HG02870 (cell line): ENCODE data around the gene STARD9.
"Not testable (repeated sequence)": the region's sequence is repeated elsewhere in the genome, so short reads cannot be mapped to it uniquely, and the experiment has no call there.

ENCODE experiments used
- ATAC-seq: cut with Tn5 transposase; IDR thresholded peaks from one replicate; pipeline ENCODE4 v1.9.1; 2021; ENCODE audit warnings: mild to moderate bottlenecking, moderate library complexity; ENCODE audit not compliant: unreplicated experiment

STARD9 gene

GRCh38 chr15:42584031-42584765 is 8.8 kb downstream of the STARD9 start:
- ATAC-seq, result no peak

- ATAC-seq, result no peak
These were observed 15.3 kb downstream of the STARD9 start for GRCh38 chr15:42590619-42591237.

DNA sequence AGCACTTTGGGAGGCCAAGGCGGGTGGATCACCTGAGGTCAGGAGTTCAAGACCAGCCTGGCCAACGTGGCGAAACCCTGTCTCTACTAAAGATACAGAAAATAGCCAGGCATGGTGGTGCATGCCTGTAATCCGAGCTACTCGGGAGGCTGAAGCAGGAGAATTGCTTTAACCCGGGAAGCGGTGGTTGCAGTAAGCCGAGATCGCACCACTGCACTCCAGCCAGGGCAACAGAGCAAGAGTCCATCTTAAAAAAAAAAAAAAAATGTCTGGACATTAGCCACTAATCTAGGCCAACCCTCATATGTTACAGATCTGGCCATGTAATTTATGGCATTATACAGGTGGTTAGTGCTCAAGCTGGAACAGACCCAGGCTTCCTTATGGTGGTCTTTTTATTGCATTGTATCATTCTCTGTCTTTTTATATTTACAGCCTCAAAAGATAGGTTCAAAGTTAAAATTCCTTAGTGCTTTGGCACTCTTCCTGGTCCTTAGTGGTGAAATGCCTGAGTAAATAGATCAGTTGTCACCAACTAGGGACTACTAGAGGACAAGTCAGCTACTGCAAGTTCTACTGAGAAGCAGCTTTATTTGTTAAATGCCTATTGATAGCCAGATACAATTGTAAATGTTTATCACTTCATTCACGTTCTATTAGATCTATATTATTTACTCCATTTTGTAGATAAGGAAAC is 16.0 kb downstream of the STARD9 start:
- no peak for ATAC-seq

- ATAC-seq, result no peak
These were observed 17.3 kb downstream of the STARD9 start for GRCh38 chr15:42592716-42593115.

DNA sequence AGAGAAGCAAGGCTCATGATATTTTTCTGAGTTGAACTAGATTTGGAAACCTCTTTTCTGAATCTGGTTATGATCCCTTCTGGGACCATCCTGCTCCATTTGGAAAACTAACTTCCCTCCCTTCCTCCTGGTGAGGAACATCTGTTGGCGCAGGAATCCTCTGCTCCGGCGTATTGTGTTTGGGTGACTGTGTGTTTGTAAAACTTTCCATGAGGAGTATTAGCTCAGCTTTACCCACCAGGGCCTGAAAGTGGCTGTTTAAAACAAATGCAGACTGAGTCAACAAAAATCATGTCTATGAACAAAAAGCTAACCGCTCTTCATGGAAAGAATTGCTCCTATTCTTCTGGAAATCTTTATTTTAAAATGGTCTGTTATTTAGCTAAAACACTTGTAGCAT is 17.7 kb downstream of the STARD9 start:
- no peak for ATAC-seq

DNA sequence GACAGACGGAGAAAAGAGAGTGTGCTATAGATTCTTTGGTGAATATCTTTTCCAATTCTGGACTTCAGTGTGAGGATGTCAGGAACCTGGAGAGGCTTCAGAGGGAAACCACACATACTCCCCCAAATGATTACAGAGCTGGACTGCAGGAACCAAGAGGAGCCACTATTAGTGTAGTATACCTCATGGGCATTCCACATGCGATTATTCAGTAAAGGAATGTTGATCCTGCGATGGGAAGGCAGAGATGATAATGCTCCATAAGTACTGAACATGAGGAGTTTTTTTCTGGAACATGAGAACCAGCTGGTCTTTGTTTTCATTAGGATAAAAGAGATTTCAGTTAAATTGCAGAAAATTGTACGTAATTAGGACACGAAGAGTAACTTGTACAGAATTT is 18.7 kb downstream of the STARD9 start:
- ATAC-seq, result no peak

DNA sequence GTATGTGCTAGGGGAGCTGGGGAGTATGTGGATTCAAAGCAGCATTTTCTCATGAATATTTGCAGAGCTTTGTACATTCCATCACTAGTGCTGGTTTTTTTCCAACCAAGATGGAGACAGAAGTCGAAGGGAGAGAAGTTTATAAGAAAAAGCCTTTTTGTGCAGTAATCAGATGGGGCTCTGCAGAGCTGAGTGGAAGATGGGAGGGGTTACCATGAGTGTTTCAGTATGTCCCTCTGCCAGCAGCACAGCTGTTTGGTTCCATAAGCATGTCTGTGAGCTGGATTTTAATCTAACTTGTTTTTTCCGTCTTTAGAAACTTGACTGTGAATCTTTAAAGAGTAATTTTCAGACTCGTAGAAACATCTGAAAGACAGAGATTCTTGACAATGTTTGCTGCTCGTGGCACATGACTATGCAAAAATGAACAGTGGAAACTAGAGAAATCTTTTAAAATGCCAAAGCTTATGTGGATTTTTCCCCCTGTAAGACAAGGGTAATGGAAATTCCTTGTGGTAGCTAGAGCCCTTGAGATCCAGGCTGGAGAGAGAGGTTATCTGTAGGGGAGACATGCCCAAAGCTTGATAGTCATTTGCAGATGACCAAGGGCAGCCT is 20.3 kb downstream of the STARD9 start:
- ATAC-seq, result no peak

DNA sequence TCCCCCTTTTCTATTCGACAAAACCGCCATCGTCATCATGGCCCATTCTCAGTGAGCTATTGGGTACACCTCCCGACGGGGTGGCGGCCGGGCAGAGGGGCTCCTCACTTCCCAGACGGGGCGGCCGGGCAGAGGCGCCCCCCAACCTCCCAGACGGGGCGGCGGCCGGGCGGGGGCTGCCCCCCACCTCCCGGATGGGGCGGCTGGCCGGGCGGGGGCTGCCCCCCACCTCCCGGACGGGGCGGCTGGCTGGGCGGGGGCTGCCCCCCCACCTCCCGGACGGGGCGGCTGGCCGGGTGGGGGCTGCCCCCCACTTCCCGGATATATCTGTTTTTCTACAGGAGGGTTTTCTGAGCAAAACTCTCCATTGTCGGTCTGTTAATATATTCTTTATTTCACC is 25.9 kb downstream of the STARD9 start:
- not testable (repeated sequence) for ATAC-seq

- no peak for ATAC-seq
These were observed 27.1 kb downstream of the STARD9 start for GRCh38 chr15:42602501-42602900.

DNA sequence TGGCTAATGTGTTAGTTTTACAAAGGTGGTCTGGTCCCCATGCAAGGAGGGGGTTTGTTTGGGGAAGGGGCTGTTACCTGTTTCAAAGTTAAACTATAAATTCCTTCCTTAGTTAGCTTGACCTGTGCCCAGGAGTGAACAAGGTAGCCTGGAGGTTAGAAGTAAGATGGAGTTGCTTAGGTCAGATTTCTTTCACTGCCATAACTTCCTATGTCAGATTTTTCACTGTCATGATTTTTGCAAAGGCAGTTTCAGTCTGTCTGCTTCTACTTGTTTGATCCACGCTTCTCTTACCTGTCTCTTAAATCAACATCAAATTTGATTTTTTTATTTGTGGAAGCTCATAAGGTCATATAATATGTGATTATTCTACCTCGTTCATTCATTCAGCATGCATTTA is 28.6 kb downstream of the STARD9 start:
- no peak for ATAC-seq

DNA sequence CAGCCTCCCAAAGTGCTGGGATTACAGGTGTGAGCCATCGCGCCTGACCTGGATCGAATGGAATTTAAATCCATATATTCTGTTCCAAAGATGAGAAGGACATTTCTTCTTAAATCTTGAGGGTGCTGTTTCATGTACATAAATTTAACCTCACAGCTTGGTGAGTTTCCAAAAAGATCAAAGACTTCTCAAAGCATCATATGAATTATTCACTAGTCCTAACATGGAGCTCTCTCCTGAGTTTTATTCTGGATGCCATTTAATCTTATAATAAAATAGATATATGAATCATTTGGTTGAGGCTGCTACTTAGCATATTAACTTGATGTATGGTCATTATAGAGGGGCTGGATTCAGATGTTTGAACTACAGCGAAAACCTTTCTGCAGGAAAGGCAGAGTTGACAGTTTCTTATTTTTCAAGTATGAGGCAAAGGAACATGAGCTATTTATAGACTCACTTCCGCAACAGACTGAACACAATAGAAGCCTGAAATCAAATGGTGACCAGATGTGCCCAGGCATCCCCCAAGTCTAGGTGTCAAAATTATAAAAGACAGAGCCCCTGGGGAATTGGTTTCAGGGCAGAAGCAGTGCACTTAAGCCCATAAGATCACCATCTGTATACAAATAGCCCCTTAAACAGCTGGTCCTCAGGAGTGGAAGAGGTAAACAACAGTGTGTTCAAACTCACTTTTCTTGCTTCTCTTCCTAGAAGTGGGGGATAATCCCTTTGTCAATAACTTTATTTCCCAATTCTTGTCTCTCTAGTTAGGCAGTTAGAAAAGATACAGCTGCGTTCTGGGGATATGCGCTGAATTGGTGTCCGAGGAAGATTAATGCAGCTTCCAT is 29.7 kb downstream of the STARD9 start:
- no peak for ATAC-seq

GRCh38 chr15:42605796-42606195 is 30.4 kb downstream of the STARD9 start:
- ATAC-seq, result no peak

- no peak for ATAC-seq
These were observed 32.7 kb downstream of the STARD9 start for GRCh38 chr15:42608110-42608531.

DNA sequence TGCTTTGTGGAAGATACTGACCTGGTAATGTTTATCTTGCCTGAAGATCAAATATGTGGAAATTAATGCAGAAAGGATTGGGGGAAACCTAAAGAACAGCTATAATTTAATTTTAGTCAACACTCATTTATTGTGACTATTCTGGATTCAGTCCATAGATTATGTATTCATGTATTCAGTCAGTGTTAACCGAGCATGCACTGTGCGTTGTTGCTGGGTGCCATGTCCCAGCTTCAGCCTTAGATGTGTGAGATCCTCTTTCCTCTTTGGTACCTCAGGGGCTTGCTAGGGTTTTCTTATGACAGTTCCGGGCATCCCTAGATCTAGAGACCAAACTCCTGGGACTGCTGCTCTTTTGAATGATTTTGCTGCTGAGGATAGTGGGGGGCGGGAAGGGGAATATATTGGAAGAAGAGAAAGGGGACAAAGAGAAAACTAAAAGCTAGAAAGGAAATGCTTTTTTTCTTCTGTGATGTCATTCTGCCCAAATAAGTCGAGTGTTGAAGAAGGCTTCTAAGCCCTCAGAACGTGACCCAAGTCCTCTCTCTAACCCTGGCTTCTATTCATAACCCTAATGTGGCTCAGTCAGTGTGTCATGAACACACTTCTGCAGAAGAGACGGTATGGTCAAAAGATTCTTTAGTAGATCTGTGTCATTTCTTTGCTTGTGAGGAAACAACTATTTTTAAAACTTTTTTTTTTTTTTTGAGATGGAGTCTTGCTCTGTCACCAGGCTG is 33.5 kb downstream of the STARD9 start:
- no peak for ATAC-seq

- no peak for ATAC-seq
These were observed 36.1 kb downstream of the STARD9 start for GRCh38 chr15:42611532-42611931.

GRCh38 chr15:42612367-42612912 is 37.0 kb downstream of the STARD9 start:
- ATAC-seq, result no peak

- no peak for ATAC-seq
These were observed 40.7 kb downstream of the STARD9 start for GRCh38 chr15:42616107-42616506.

DNA sequence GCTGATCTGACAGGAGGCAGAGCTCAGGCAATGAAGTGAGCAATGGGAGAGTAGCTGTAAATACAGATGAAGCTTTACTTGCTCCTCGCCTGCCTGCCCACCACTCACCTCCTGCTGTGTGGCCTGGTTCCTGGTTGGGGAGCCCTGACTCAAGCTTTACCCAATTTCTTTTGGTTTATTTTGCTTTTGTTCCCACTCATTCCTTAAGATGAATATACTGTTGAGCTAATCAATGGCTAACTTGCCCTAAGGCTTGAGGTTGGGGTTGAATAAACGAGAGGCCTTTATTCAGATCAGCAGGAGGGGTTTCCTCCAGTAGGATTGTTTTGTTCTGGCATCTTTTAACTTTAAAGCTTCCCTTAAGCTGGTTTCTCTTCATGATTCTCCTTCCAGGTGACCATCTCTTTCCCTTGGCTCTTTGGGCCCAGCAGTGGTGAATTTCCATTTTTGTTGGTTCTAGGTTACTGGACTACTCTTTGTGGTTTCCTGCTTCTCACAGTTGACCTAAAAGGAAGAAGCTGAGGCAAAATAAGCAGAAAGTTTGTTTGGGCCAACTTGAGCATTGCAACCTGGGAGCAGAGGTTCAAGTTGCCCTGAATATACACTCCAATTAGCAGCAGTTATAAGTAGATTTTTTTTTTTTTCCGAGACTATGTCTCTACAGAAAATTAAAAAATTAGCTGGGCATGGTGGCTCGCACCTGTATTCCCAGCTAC is 44.4 kb downstream of the STARD9 start:
- ATAC-seq, result no peak

DNA sequence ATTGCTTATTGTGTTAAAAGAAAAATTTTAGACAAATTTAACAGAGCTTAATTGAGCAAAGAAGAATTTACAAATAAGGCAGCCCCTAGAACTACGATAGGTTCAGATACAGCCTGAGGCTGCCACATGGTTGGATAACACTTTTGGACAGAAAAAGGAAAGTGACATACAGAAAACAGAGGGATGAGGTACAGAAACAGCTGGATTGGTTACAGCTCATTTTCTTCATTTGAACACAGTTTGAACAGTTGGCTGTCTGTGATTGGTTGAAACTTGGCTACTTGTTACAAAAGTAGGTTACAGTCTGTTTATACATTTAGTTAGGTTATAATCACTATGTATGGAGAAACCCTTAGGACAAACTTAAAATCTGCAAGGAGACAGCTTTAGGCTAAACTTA is 46.0 kb downstream of the STARD9 start:
- ATAC-seq, result no peak
